Left ventricle myocardium inferior (tissue), 1 donor: ENCODE data around the gene CDYL2. TPM values are rescaled to one million over a fixed set of nuclear protein-coding genes. Genes with fewer than 3 reads are reported as not detected.

Experiments used
- DNase-seq: peaks from one replicate; pipeline ENCODE4 v3.0.0-alpha.2; 2020
- H3K27ac ChIP-seq: fragments of 200-600 bp; replicated peaks from 2 replicates; pipeline ENCODE4 v1.8.0; 2021
- H3K27me3 ChIP-seq: fragments of 200-600 bp; 2 replicates; pipeline ENCODE4 v1.8.0; 2021; ENCODE audit warnings: low read depth
- H3K36me3 ChIP-seq: fragments of 200-600 bp; 2 replicates; pipeline ENCODE4 v1.8.0; 2021
- H3K4me1 ChIP-seq: fragments of 200-600 bp; 2 replicates; pipeline ENCODE4 v1.8.0; 2021
- H3K4me3 ChIP-seq: fragments of 200-600 bp; 2 replicates; pipeline ENCODE4 v1.8.0; 2021; ENCODE audit warnings: mild to moderate bottlenecking, moderate library complexity
- H3K9me3 ChIP-seq: fragments of 200-600 bp; replicated peaks from 2 replicates; pipeline ENCODE4 v1.8.0; 2021
- CTCF ChIP-seq: fragments of 200-600 bp; IDR thresholded peaks from 2 replicates; pipeline ENCODE4 v1.8.0; 2021; ENCODE audit warnings: antibody characterized with exemption, mild to moderate bottlenecking, borderline replicate concordance
- intact Hi-C: fragments of 100-400 bp; cut with micrococcal nuclease; formaldehyde crosslinking; loops from one replicate; pipeline ENCODE4 v1.11.0; 2022
- total RNA-seq: library from RNA; stranded (reverse); fragmentation: NEBNext Ultra II Directional; extraction: Animal tissue kit (Norgen Biotek cat#: 25700); gene quantifications from one replicate; pipeline ENCODE4 v1.2.1, GENCODE V29; 2021
- donor health status: DM: no; HTN: yes; CAD: no; lungs with severe emphysema.

CDYL2 gene
- total RNA-seq, 1 donor from 2014 or later, result 3.2 TPM

GRCh38 chr16:80620736-80621605 is 183.4 kb downstream of the CDYL2 start:
- Histone ChIP-seq H3K27ac (no peak overlapping the region), H3K36me3 (peaks cover 8% of the 10 kb centered on the region), H3K4me3 (no peak overlapping the region), H3K9me3 (peaks cover 19% of the 10 kb centered on the region), H3K27me3 (no peaks in the 10 kb centered on the region), H3K4me1 (no peaks in the 10 kb centered on the region)
- no peak for TF ChIP-seq CTCF
- no peak for DNase-seq
- intact Hi-C loops, result no loop called here

GRCh38 chr16:80619824-80620223 is 184.6 kb downstream of the CDYL2 start:
- intact Hi-C loops, result no loop called here
- DNase-seq, result no peak
- TF ChIP-seq CTCF, result no peak

GRCh38 chr16:80618862-80619648 is 185.3 kb downstream of the CDYL2 start:
- peaks cover 9% of the 10 kb centered on the region for H3K9me3 ChIP-seq
- H3K27ac ChIP-seq, result no peak overlapping the region
- no peaks in the 10 kb centered on the region for H3K4me1 ChIP-seq
- H3K27me3 ChIP-seq, result no peaks in the 10 kb centered on the region
- DNase-seq, result no peak
- TF ChIP-seq CTCF, result no peak
- no peaks in the 10 kb centered on the region for H3K36me3 ChIP-seq
- intact Hi-C loops, result no loop called here
- no peak overlapping the region for H3K4me3 ChIP-seq

More at GRCh38 chr16:80619824-80620223, 184.6 kb downstream of the CDYL2 start:
- H3K4me1 ChIP-seq, result no peaks in the 10 kb centered on the region
- H3K36me3 ChIP-seq, result peaks cover 3% of the 10 kb centered on the region
- H3K4me3 ChIP-seq, result no peak overlapping the region
- H3K27ac ChIP-seq, result no peak overlapping the region
- peaks cover 10% of the 10 kb centered on the region for H3K9me3 ChIP-seq
- no peaks in the 10 kb centered on the region for H3K27me3 ChIP-seq

GRCh38 chr16:80616362-80616761 is 188.0 kb downstream of the CDYL2 start:
- Histone ChIP-seq H3K27me3 (no peaks in the 10 kb centered on the region), H3K36me3 (no peaks in the 10 kb centered on the region), H3K9me3 (peaks cover 8% of the 10 kb centered on the region), H3K4me3 (no peak overlapping the region), H3K4me1 (no peaks in the 10 kb centered on the region), H3K27ac (no peak overlapping the region)
- intact Hi-C loops, result no loop called here
- TF ChIP-seq CTCF, result no peak
- DNase-seq, result no peak

GRCh38 chr16:80615735-80616134 is 188.7 kb downstream of the CDYL2 start:
- Histone ChIP-seq H3K36me3 (no peaks in the 10 kb centered on the region), H3K4me1 (no peaks in the 10 kb centered on the region), H3K4me3 (no peak overlapping the region), H3K27ac (no peak overlapping the region), H3K27me3 (no peaks in the 10 kb centered on the region), H3K9me3 (peaks cover 8% of the 10 kb centered on the region)
- no peak for DNase-seq
- intact Hi-C loops, result no loop called here
- no peak for TF ChIP-seq CTCF
